HEK293 (cell line): ENCODE data around the gene KCNC1.

Experiments used
- KLF1 ChIP-seq: fragments of 450-650 bp; formaldehyde crosslinking; IDR thresholded peaks from 2 replicates; pipeline ENCODE4 v1.5.1; 2016; ENCODE audit warnings: missing biosample characterization, missing genetic modification characterization
- KLF10 ChIP-seq: fragments of 450-650 bp; IDR thresholded peaks from 2 replicates; pipeline ENCODE4 v1.5.1; 2018; ENCODE audit warnings: missing biosample characterization, mild to moderate bottlenecking, missing genetic modification characterization
- MEIS1 ChIP-seq: sonication (generic); formaldehyde crosslinking; IDR thresholded peaks from 2 replicates; pipeline ENCODE4 v1.8.1; 2022; ENCODE audit warnings: missing genetic modification reagents, mild to moderate bottlenecking, borderline replicate concordance
- TCF7L2 ChIP-seq: IDR thresholded peaks from 2 replicates; pipeline ENCODE4 v1.6.1; 2011; ENCODE audit warnings: low read depth, mild to moderate bottlenecking, inconsistent platforms, low read length, moderate library complexity, borderline replicate concordance
- ZBTB7A ChIP-seq: fragments of 450-650 bp; formaldehyde crosslinking; IDR thresholded peaks from 2 replicates; pipeline ENCODE4 v1.5.1; 2016; ENCODE audit warnings: low read depth, missing biosample characterization, missing genetic modification characterization
- ZFHX2 ChIP-seq: fragments of 450-650 bp; formaldehyde crosslinking; conservative IDR thresholded peaks from 2 replicates; pipeline ENCODE4 v1.5.1; 2016; ENCODE audit warnings: missing biosample characterization, missing genetic modification characterization
- ZNF23 ChIP-seq: fragments of 450-650 bp; formaldehyde crosslinking; IDR thresholded peaks from 2 replicates; pipeline ENCODE4 v1.5.1; 2016; ENCODE audit warnings: missing biosample characterization, missing genetic modification characterization, borderline replicate concordance
- ZNF24 ChIP-seq: fragments of 450-650 bp; formaldehyde crosslinking; IDR thresholded peaks from 2 replicates; pipeline ENCODE4 v1.5.1; 2016; ENCODE audit warnings: missing biosample characterization, missing genetic modification characterization
- ZNF561 ChIP-seq: fragments of 450-650 bp; IDR thresholded peaks from 2 replicates; pipeline ENCODE4 v1.5.1; 2018; ENCODE audit warnings: missing biosample characterization, missing genetic modification characterization, borderline replicate concordance
- ZNF623 ChIP-seq: fragments of 450-650 bp; formaldehyde crosslinking; IDR thresholded peaks from 2 replicates; pipeline ENCODE4 v1.5.1; 2016; ENCODE audit warnings: missing biosample characterization, missing genetic modification characterization
- ZNF707 ChIP-seq: fragments of 450-650 bp; formaldehyde crosslinking; IDR thresholded peaks from 2 replicates; pipeline ENCODE4 v1.5.1; 2016; ENCODE audit warnings: missing biosample characterization, missing genetic modification characterization
- TF ChIP-seq, protein P1 (sequence below): fragments of 450-650 bp; formaldehyde crosslinking; IDR thresholded peaks from 2 replicates; pipeline ENCODE4 v1.5.1; 2016; ENCODE audit warnings: missing biosample characterization, missing genetic modification characterization
- TF ChIP-seq, protein P2 (sequence below): fragments of 450-650 bp; formaldehyde crosslinking; IDR thresholded peaks from 2 replicates; pipeline ENCODE4 v1.5.1; 2017; ENCODE audit warnings: missing biosample characterization, mild to moderate bottlenecking, missing genetic modification characterization, moderate library complexity

DNA sequence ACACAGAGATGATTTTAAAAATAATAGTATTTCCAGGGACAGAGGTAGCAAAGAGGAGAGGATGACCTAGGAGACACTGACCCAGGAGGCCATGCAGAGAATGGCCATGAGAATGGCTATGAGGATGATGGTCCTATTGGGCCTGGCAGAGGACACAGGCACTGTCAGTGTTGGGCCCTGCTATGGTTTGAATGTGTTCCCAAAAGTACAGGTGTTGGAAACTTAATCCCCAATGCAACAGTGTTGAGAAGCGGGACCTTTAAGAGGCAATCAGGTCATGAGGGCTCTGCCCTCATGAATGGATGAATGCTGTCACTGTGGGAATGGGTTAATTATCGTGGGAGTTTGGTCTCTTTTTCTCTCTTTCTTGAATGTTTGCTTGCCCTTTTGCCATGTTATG lies 61.6 kb downstream of the KCNC1 start:
- TF ChIP-seq MEIS1 (CRISPR knock-in tag) (no peak), ZNF561 (no peak), ZFHX2 (tag by site-specific recombination) (no peak), KLF10 (tag by site-specific recombination) (no peak), ZNF24 (no peak), ZNF23 (tag by site-specific recombination) (no peak), ZNF707 (tag by site-specific recombination) (no peak), TCF7L2 (no peak), KLF1 (tag by site-specific recombination) (no peak), ZNF623 (tag by site-specific recombination) (no peak), ZBTB7A (tag by site-specific recombination) (no peak)
- TF ChIP-seq, protein P1, sequence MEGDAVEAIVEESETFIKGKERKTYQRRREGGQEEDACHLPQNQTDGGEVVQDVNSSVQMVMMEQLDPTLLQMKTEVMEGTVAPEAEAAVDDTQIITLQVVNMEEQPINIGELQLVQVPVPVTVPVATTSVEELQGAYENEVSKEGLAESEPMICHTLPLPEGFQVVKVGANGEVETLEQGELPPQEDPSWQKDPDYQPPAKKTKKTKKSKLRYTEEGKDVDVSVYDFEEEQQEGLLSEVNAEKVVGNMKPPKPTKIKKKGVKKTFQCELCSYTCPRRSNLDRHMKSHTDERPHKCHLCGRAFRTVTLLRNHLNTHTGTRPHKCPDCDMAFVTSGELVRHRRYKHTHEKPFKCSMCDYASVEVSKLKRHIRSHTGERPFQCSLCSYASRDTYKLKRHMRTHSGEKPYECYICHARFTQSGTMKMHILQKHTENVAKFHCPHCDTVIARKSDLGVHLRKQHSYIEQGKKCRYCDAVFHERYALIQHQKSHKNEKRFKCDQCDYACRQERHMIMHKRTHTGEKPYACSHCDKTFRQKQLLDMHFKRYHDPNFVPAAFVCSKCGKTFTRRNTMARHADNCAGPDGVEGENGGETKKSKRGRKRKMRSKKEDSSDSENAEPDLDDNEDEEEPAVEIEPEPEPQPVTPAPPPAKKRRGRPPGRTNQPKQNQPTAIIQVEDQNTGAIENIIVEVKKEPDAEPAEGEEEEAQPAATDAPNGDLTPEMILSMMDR, result no peak
- TF ChIP-seq, protein P2, sequence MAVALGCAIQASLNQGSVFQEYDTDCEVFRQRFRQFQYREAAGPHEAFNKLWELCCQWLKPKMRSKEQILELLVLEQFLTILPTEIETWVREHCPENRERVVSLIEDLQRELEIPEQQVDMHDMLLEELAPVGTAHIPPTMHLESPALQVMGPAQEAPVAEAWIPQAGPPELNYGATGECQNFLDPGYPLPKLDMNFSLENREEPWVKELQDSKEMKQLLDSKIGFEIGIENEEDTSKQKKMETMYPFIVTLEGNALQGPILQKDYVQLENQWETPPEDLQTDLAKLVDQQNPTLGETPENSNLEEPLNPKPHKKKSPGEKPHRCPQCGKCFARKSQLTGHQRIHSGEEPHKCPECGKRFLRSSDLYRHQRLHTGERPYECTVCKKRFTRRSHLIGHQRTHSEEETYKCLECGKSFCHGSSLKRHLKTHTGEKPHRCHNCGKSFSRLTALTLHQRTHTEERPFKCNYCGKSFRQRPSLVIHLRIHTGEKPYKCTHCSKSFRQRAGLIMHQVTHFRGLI (tag by site-specific recombination), result no peak
